Mesenteric fat pad (tissue), 1 donor: ENCODE results near the gene EDA. TPM values are rescaled to one million over a fixed set of nuclear protein-coding genes. Genes with fewer than 3 reads are reported as not detected.

Source experiments
- DNase-seq: peaks from one replicate; pipeline ENCODE4 v3.0.0-alpha.2; 2020; ENCODE audit warnings: low spot score
- total RNA-seq: library from RNA; stranded (reverse); fragmentation: NEBNext Ultra II Directional; extraction: Animal tissue kit (Norgen Biotek cat#: 25700); gene quantifications from one replicate; pipeline ENCODE4 v1.2.1, GENCODE V29; 2021
- donor health status: DM: yes; HTN: yes; CAD: no.

The EDA gene
- total RNA-seq, 1 donor from 2014 or later, result 3.1 TPM

- no peak for DNase-seq
Observed at GRCh38 chrX:70022616-70023015, 406.7 kb downstream of the EDA start.

- DNase-seq, result no peak
Observed at GRCh38 chrX:70025464-70025863, 409.6 kb downstream of the EDA start.

GRCh38 chrX:70026112-70026850 lies 410.4 kb downstream of the EDA start:
- no peak for DNase-seq

GRCh38 chrX:70026851-70027200 lies 410.9 kb downstream of the EDA start:
- no peak for DNase-seq

GRCh38 chrX:70029863-70030262 lies 413.9 kb downstream of the EDA start:
- peak; percentile 80 for DNase-seq

- DNase-seq, result no peak
Observed at GRCh38 chrX:70030301-70030767, 414.4 kb downstream of the EDA start.

GRCh38 chrX:70032792-70033191 lies 416.9 kb downstream of the EDA start:
- DNase-seq, result no peak

GRCh38 chrX:70033348-70034051 lies 417.6 kb downstream of the EDA start:
- DNase-seq, result peak; percentile 57

GRCh38 chrX:70034646-70035045 lies 418.7 kb downstream of the EDA start:
- DNase-seq, result no peak

GRCh38 chrX:70038515-70038914 lies 422.6 kb downstream of the EDA start:
- DNase-seq, result no peak

- peak; percentile 65 for DNase-seq
Observed at GRCh38 chrX:70038951-70039350, 423.0 kb downstream of the EDA start.

- no peak for DNase-seq
Observed at GRCh38 chrX:70039758-70040157, 423.8 kb downstream of the EDA start.

- DNase-seq, result peak; percentile 53
Observed at GRCh38 chrX:70041993-70042392, 426.1 kb downstream of the EDA start.

- peak; percentile 53 for DNase-seq
Observed at GRCh38 chrX:70042399-70043371, 426.8 kb downstream of the EDA start.

- DNase-seq, result peak; percentile 59
Observed at GRCh38 chrX:70043685-70044084, 427.8 kb downstream of the EDA start.

GRCh38 chrX:70044541-70045245 lies 428.8 kb downstream of the EDA start:
- no peak for DNase-seq

- no peak for DNase-seq
Observed at GRCh38 chrX:70046978-70047377, 431.1 kb downstream of the EDA start.

- no peak for DNase-seq
Observed at GRCh38 chrX:70049406-70049805, 433.5 kb downstream of the EDA start.

- peak; percentile 74 for DNase-seq
Observed at GRCh38 chrX:70049925-70050324, 434.0 kb downstream of the EDA start, which contains the start of gene AWAT2. TSS of gene AWAT2 (minus strand) at chrX:70049938. CDS start at chrX:70049932, 6 bp downstream.

GRCh38 chrX:70052895-70053615 lies 437.1 kb downstream of the EDA start:
- DNase-seq, result peak; percentile 77
